LHCN-M2 (cell line): Measurements from ENCODE around the gene ANK2. TPM values are rescaled to one million over a fixed set of nuclear protein-coding genes. Genes with fewer than 3 reads are reported as not detected.

ENCODE experiments used
- DNase-seq: peaks from one replicate; pipeline ENCODE4 v3.0.0-alpha.2; 2012; ENCODE audit warnings: low read depth
- total RNA-seq: library from RNA; depleted of rRNA; stranded (reverse); fragments of >200 nt; gene quantifications from 2 replicates; pipeline ENCODE4 v1.2.3, GENCODE V29; 2014

Gene ANK2
- total RNA-seq, 1 experiment from 2014 or later = 19.5 TPM

DNA sequence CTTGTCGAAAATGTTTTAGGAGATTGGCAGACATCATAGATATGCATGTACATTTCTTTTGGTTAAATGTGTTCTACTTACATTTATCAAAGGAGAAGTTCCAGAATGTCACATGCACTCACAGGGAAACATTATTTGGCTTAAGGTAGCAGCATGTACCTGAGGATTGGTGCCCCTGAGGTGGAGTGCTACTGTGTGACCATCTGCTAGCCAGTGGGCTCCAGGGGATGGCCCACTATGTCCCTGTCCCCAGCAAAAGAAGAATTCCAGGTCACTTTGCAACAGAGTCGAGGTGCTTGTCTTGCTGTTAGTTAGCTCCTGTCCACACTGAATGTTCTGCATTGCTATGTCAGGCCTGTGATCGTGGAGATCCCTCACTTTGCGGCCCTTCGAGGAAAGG is 283.2 kb downstream of the ANK2 start:
- DNase-seq = no peak

DNA sequence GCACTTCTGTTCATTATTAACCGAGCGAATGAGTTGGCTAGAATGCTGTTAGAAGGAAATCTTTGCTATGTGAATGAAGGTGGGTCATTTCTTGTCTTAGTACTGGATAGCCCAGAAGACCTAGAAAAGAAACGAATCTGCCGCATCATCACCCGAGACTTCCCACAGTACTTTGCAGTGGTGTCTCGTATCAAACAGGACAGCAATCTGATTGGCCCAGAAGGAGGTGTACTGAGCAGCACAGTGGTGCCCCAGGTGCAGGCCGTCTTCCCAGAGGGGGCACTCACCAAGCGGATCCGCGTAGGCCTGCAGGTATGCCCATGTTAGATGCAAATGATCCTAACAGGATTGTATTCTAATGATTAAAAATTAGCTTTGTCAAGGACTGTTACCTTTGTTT is 286.3 kb downstream of the ANK2 start:
- DNase-seq = no peak

DNA sequence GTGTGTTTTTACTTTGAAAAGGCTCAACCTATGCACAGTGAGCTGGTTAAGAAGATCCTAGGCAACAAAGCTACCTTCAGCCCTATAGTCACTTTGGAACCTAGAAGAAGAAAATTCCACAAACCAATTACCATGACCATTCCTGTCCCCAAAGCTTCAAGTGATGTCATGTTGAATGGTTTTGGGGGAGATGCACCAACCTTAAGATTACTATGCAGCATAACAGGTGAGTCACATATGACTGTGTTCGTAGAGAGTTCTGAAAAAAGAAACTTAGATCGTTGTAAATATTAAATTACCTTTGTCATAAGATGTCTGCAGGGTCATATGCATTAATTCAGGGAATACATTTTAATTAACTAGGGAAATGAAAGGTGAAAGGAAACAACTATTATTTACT is 287.1 kb downstream of the ANK2 start:
- DNase-seq = peak; percentile 27

DNA sequence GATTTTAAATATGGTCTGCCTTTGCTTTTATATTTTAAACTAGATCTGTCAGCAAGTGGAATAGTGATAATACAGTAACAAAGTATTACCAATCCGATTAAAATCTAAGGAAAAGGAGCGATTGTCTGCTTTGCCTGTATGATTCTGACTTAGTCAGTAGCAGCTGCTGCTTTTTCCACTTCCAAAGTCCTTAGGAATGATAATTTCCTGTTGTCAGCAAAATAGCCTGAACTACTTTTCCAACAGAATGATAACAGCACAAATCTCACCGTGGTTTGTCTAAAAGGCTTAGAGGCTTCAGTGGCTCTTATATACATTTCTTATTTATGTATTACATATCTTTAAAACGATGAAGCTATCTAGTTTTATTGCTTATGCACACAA is 290.0 kb downstream of the ANK2 start:
- DNase-seq = peak; percentile 58

DNA sequence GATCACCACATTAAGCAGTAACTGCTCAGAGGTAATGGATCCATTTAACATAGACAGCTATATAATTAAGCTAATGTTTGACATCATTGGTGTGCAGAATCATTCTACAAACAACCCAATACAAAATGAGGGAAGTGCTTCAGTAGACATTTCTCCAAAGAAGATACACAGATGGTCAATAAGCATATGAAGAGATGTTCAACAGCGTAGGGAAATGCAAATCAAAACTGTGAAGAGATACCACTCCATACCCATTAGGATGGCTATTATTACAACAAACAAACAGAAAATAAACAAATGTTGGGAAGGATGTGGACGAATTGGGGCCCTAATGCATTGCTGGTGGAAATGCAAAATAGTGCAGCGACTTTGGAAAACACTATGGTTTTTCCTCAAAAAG is 294.6 kb downstream of the ANK2 start:
- DNase-seq = no peak

DNA sequence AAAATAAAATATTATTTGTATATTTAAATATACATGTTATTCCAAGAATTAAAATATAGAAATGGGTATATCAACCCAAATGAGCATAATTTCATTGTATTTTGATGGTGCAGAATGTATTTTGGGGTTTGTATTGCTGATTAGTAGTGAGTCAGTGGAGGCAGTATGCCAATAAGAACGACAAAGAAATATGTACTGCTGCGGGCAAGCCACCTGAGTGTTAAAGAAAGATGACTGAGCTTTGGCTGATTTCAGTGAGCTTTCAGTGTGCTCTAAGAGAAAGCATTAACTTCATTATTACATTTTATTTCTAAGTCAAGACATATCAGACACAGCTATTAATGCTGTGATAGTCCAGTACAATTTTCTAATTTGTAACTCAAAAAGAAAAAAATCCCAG is 297.8 kb downstream of the ANK2 start:
- no peak for DNase-seq

DNA sequence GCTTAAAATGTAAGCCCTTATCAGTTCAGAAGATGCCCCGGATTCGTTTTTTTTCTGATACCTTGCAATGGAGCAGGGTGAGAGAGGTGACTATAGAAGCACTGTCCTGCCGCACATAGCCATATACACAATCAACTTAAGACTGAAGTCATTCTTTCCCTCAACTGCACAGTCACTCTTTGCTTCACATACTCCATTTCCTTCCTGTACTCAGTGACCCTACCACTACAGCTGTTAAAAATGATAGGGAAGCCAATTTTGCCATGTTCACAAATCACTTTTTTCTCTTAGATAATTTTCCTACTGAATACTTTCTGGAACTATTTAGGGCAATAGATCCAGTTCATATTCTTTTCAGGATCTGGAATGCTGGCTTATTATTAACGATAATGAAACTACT is 300.0 kb downstream of the ANK2 start:
- no peak for DNase-seq

DNA sequence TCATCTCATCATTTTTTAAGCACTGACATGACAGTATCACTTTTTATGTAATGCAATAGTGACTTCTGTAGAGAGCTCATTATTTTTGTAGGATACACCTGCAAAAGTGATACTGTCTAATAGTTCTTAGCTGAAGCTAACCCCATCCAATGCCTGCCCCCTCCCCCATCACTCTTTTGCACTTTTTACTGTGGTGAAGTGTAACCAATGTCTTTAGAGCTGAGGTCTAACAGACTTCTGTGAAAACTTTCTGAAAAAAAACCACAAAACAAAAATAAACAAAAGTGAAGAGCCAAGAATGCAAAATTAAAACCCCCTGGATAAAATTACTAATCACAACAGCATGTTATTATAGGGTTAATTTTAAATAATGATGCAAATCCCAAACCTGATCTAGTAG is 301.1 kb downstream of the ANK2 start:
- DNase-seq = peak; percentile 53

DNA sequence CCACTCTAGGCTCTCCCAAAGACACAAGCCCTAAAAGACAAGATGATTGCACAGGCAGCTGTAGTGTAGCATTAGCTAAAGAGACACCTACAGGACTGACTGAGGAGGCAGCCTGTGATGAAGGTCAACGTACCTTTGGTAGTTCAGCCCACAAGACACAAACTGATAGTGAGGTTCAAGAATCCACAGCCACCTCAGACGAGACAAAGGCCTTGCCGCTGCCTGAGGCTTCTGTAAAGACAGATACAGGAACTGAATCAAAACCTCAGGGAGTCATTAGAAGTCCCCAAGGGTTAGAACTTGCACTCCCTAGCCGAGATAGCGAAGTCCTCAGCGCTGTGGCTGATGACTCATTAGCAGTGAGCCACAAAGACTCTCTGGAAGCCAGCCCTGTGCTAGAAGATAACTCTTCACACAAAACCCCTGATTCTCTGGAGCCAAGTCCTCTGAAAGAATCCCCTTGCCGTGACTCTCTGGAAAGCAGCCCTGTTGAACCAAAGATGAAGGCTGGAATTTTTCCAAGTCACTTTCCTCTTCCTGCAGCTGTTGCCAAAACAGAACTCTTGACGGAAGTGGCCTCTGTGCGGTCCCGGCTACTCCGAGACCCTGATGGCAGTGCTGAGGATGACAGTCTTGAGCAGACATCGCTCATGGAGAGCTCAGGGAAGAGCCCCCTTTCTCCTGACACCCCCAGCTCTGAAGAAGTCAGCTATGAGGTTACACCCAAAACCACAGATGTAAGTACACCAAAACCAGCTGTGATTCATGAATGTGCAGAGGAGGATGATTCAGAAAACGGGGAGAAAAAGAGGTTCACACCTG is 306.3 kb downstream of the ANK2 start:
- peak; percentile 99 for DNase-seq

DNA sequence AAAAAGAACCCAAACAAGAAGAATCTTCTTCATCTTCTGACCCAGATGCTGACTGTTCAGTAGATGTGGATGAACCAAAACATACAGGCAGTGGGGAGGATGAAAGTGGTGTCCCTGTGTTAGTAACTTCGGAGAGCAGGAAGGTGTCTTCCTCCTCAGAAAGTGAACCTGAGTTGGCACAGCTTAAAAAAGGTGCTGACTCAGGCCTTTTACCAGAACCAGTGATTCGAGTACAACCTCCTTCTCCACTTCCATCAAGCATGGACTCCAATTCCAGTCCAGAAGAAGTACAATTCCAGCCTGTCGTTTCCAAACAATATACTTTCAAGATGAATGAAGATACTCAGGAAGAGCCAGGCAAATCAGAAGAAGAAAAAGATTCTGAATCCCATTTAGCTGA is 307.0 kb downstream of the ANK2 start:
- DNase-seq = no peak

DNA sequence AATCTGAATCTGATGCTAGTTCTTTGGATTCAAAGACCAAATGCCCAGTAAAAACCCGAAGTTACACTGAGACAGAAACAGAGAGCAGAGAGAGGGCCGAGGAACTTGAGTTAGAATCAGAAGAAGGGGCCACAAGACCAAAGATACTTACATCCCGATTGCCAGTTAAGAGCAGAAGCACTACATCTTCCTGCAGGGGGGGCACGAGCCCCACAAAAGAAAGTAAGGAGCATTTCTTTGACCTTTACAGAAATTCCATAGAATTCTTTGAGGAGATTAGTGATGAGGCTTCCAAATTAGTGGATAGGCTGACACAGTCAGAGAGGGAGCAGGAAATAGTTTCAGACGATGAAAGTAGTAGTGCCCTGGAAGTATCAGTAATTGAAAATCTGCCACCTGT is 309.3 kb downstream of the ANK2 start:
- DNase-seq = no peak

DNA sequence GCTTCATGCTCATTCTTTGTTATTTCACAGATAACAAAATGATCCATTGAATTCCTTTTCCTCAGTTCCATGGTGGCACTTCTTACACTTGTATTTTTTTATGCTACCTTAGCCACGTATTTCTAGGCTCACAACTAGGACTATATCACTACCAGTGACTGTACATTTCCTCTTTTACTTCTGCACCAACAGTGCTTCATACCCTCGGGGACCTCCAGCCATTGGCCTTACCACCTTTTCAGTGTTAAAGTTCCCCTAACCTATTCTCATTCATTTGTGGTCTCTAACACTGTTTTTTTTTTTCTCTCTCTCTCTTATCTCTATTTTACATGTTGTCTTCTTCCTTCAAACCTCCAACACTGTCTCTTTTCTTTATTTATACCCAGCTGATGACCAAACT is 315.9 kb downstream of the ANK2 start:
- DNase-seq = no peak

DNA sequence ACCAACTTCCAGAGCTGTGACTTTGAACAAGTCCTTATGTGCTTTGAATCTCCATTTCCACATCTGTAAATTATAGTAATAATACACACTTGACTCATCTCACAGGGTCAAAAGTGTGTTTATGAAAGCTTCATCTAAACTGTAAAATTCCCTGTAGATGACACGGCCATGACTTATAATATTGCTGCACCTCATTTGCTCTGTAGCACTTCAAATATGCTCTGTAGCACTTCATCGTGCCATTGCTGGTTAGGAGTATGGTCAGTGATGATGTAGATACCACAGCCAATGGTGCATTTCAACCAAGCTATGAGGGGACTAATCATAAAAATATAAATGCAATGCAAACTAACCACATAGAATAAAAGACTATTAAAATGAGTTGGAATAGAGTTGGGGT is 318.6 kb downstream of the ANK2 start:
- DNase-seq = peak; percentile 77

DNA sequence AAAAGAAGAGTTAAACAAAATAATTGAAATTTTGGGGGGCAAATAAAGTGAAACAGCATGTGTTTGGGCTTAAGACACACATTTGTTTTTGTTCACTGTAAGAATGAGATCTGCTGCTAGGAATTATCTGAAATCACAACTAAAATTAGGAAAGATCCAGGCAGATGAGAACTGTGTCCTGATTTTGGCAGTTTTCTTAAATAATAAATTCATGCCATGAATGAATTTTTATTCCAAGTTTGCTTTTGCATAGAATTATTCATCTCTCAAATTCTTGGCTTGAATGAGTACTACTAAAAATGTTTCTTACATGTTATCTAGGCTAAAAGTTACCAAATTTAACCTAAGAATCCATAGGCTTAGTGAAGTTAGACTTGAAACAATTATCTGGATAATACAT is 321.7 kb downstream of the ANK2 start:
- no peak for DNase-seq

DNA sequence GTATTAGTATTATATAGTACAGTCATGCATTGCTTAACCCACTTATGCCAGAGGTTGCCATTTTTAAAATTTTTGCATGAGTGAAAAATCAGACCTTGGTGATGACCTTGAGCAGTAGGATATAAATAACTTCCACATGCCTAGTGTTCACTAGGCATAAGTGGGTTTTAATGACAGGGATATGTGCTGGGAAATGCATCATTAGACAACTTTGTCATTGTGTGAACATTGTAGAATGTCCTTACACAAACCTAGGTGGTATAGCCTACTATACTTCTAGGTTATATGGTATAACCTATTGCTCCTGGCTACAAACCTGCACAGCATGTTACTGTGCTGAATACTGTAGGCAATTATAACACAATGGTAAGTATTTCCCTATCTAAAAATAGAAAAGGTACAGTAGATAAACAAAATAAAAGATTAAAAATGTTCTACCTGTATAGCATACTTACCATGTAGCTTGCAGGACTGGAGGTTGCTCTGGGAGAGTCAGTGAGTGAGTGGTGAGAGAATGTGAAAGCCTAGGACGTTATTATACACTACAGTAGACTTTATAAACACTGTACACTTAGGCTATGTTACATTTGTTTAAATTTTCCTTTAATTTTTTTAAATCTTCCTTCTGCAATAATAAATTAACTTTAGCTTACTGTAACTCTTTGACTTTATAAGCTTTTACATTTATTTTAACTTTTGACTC is 326.7 kb downstream of the ANK2 start:
- no peak for DNase-seq

DNA sequence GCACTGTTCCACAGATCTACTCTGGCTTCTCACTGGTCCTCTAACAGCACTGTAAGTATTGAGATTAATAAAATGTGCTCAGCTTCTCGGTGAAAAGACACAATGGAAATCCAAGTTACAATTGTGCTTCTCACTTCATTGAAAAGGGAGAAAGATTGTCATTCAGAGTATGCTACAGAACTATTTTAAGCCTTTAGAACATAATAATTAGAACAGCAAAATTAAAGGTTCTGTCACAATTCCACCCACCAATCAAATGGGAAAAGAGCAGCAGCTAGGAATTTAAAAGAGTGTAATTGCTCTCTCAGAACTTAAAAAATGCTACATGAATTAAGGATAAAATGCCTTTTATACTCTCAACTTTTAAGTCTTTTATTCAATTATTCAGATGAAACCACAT is 329.4 kb downstream of the ANK2 start:
- DNase-seq = no peak

DNA sequence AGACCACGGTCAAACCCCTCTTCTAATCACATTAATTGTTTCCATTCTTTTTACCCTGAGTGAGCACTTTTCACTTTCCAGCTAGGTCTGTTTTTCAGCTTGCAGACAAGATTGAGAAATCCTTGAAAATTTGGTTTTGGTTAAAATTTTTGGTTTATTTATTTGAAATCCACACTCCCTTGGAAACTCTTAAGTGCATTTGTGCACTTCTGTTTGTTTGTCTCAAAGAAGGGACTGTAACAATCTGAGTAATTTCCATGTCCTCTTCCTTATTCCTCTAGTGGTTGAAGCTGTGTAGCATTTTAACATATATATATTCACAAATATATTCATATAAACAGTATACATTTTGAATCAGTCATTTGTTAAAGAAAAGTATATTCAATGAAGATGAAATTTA is 333.3 kb downstream of the ANK2 start:
- peak; percentile 32 for DNase-seq

DNA sequence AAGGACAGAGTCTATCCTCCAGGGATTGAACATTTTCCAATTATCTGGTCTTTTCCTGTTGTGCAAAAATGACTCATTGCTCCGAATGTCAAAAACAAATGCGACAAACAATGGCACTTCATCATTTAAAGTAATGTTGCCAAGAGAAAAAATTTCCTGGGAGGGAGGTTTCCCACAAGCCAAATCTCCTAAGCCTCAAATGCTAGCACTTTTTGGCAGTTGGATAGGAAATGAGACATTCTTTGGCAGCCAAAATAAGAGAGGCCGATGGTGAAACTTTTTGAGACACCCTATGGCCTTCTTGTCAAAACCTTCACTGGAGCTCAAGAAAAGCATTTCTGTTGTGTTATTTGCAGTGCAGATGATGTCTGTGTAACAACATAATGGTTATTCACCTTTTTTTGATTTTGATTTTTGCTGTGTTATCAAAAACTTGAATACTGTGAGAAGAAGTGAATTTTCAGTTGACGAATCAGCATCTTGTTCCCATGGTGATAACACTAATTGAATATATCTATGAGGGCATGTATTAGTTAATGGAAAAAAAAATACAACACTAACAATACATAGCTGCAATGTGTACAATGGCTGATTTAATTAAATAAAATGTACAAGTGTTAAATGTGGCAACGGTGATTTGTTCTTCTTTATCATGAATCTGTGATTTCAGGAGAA is 333.8 kb downstream of the ANK2 start:
- DNase-seq = peak; percentile 84

DNA sequence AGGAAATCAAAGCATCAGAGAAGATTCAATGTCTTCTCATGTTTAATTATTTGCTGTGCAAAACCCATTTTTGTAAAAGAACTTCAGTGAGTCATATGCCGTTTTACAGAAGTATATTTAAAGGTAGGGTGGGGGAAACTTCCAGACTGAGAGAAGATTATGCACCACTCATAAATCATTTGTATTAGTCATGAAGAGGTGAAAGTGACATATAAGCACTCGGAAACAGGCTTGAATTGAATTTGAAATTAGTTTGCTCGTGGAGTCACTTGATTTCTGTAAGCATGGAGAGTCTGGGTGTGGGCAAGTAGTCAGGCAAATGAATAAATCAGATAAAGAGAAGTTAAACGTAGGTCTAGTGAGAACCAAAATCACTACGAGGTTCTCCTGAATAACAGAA is 335.1 kb downstream of the ANK2 start:
- peak; percentile 74 for DNase-seq

DNA sequence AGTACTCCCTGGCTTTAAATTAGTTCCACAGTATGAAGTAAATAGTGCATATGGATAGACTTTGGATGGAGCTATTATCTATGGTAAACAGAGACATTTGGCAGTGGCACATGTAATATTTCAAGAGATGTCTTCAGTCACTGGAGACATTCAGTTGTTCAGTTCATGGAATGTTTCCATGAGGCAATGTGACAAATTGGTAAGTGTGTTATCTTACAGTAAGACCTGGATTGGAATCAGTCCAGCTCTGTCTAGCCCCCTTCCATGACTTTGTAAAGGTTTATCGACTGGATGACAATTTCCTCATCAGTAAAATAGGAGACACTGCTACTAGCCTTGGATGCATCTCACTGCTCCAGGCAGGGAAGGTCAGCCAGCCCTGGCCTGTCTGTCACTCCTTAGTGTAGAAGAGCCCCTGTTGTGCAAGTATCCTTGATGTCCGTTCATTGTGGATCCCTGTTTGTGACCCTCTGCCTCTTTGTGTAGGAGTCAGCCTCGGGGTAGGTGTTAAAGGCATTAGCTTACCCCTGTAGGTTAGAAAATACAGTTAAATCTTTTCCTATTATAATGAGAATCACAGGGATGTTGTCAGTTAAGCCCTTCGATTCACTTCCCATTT is 335.9 kb downstream of the ANK2 start:
- DNase-seq = no peak

DNA sequence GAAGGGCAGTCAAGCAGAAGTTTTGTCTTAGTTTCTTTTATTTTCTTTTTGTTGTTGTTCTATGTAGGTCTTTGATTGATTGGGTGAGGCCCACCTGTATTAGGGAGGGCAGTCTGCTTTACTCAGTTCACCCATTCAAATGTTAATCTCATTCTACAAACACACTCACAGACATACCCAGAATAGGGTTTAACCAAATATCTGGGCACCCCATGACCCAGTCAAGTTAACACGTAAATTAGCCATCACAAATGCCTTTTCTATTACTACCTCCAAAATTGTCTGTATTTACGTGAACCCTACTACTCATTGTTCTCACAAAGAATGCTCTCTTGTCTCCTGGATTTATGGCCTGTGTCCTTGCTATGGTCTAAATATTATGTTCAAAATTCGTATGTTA is 339.7 kb downstream of the ANK2 start:
- no peak for DNase-seq

DNA sequence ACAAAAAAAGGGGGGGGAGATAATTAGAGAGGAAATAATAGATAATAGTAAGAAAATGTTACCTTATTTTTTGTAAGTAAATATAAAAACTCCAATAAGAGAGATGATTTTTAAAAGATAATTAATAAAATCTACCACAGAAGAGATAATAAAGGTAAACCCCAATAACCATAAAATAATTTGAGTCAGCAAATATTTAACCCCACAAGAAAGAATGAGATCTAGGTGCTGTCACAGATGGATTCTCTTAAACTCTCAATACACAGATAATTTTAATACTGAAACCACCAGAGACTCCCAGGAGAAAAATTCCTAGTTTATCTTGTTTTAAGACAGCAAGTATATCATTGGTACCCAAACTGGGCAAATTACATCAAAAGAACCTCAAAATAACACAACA is 341.4 kb downstream of the ANK2 start:
- no peak for DNase-seq
